ENCODE data around the gene HABP4.

Gene HABP4

DNA sequence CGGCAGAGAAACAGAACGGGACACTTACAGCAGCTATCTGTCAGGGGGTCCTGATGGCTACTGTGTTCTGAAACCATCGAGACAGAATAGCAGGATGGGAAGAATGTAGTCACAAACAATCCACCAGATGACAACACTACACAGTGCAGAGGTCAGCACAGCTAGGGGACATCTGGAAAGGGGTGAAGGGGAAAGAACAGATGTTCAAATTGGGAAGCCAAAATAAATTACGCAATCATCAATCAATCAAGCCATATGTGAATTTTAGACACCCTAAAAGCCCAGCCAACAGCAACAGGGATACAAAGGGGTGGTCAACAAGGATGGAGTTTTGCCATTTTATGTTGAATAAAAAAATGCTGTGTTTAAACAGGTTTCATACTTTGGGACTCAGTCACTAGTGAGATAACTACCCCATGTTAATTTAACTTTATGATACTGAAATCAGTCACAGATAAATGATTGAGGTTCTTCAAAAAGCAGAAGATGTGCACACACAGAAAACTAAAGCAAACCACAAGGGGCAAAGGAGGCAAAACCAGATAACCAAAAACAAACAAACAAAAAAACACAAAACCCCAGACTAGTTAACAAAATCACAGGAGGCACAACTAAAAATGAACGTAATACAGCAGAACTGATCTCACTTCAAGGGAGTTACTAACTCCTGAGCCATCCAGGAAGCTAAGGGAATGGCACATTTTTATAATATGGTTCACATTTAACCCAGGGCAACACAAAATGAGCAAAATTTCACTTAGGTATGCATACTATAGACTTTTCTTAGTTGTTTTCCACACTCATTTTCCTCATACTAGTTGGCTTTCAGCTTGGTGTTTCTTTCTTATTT is 65.9 kb downstream of the HABP4 start:
- FAIRE-seq (no peak), DNase-seq (ENCODE audit: insufficient read length, low spot score) (no peak)

DNA sequence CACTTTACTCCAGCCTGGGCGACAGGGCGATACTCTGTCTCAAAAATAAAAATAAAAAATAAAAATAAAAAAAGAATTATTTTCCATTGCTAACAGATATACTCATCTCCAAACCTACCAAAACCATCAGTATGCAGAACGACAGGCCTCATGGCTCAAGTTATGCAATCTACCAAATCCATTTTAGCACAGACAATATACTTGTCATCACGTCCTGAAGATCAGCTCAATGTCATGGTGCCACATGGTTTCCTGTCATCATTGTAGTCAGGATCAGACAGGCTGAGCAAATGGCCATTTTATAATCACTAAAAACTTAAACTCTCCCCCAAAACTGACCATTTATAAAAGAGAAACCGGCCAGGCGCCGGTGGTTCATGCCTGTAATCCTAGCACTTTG is 69.1 kb downstream of the HABP4 start:
- FAIRE-seq (no peak), DNase-seq (ENCODE audit: insufficient read length, low spot score) (no peak)

DNA sequence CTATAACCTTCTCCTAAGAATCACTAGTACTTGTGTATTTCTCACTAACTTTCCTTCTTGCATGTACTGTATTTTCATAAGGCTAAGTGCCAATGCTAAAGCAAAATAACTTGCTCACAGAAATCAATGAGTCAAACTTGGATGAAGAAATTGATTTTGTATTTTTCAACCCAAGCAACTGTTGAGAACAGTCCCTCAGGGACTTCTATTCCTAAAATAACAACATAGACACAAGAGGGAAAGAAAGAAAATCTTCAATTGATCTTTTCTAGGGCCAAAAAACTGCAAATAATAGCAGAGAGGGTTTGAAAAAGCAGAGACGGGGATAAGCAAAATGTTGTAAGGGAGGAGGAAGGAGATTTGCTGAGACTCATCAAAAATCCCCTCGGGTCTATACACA is 69.8 kb downstream of the HABP4 start:
- FAIRE-seq = no peak

DNA sequence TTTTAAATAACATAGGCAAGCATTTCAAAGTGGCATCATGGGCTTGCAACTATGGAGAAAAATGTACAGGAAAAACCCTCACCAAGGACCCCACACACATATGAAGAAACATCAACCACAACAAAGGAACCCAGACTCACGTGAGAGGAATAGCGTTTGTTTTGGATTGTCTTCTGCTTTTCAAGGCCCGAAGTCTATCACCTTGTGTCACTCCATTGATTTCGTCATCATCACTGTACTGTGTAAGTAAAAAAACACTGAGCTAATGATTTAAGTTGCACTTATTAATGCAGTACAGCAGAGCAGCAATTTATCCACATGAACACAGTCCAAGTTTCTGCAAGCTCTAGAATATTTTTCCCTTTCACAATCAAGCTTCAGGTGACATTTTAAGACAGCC is 72.4 kb downstream of the HABP4 start:
- no peak for FAIRE-seq

More for the DNA sequence above, 69.8 kb downstream of the HABP4 start:
- DNase-seq (ENCODE audit: insufficient read length, low spot score) = no peak

DNA sequence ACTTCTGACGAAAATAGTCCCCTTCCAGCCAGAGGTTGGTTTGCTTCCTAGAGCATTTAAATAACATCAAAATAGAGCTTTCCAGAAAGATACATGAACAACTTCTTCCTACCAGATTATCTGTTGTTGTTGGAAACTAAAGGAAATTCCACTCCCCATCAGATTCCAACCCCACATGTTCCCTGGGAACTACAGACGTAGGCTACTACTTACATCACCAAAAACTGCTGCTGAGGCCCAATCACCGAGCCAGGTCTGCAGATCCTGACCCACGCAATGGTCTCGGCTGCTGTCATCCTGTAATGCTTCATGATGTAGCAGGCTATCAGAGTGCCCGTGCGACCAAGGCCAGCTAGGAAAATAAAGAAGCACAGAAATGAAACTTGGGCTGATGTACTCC is 73.4 kb downstream of the HABP4 start:
- no peak for DNase-seq (ENCODE audit: insufficient read length, low spot score)
- no peak for FAIRE-seq

More for the DNA sequence above, 72.4 kb downstream of the HABP4 start:
- DNase-seq (ENCODE audit: insufficient read length, low spot score) = no peak

DNA sequence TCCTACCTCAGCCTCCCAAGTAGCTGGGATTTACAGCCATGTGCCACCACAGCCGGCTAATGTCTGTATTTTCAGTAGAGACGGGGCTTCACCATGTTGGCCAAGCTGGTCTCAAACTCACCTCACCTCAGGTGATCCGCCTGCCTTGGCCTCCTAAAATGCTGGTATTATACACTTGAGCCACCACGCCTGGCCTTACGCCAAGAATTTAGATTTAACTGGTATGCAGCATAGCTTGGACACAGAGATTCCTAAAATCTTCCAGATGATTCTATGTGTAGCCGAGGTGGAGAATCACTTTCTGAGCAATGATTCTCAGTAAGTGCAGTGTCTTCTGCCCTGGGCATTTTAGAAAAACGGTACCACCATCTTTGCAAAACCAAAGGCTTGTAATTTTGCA is 74.1 kb downstream of the HABP4 start:
- FAIRE-seq (no peak), DNase-seq (ENCODE audit: insufficient read length, low spot score) (no peak)

DNA sequence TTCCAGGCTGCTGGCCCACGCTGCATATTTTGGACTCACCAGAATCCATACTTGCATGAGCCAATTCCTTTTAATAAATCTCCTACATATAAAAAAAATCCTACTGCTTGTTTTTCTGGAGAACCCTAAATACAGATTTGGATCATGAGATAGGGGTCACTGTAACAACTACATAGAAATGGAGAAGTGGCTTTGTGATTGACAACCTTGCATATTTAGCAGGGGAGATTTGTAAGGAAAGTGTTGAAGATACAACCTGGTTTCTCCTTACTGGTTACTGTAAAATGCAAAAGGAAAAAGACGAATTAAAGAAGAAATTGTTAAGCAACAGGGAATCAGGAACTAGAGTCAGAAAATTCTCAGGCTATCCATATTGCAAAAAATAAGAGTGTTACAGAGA is 74.8 kb downstream of the HABP4 start:
- DNase-seq (ENCODE audit: insufficient read length, low spot score) (no peak), FAIRE-seq (no peak)

DNA sequence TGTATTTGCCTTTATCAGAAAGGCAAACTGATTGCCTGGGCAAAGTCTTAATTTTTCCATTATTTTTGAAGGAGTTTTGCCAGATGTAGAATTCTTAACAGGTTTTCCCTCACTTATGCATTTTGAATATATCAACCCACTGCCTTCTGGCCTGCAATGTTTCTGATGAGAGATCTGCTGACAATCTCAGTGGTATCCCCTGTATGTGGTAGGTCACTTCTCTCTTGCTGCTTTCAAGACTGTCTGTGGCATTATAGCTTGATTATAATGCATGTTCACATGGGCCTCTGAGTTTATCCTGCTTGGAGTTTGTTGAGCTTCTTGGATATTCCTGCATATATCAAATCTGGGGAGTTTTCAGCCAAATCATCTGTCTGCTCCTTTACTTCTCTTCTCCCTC is 82.2 kb downstream of the HABP4 start:
- FAIRE-seq (no peak), DNase-seq (ENCODE audit: insufficient read length, low spot score) (no peak)

DNA sequence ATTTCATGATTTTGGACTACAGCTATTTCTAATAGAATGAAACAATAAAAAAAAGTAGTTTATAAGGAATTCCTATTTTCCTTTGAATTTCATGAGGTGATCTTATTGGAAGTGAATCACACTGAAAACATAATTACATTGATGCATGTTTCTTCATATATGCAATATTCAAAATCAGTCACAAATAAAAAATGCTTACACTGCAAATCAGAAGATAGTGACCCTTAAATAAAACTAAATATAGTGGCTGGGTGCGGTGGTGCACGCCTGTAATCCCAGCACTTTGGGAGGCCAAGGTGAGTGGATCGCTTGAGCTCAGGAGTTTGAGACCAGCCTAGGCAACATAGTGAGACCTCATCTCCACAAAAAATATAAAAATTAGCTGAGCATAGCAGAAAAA is 90.1 kb downstream of the HABP4 start:
- DNase-seq (ENCODE audit: insufficient read length, low spot score) = no peak
- no peak for FAIRE-seq

Measured in GM19239 (cell line).